Measurements from ENCODE around the gene PHRF1. TPM values are rescaled to one million over a fixed set of nuclear protein-coding genes. Genes with fewer than 3 reads are reported as not detected.

Gene PHRF1
- total and polyA plus RNA-seq, 2 donors (not counting 3 experiments of a cell fraction or from before 2014, with no cell fraction given): 14.2 to 39.4 TPM

GRCh38 chr11:555227-555779 is 21.0 kb upstream of the PHRF1 start:
- no peaks in the 10 kb centered on the region for H3K36me3 ChIP-seq (ENCODE audit: control insufficient read depth in 2 of 2, extremely low read depth in 1 of 2, insufficient read depth in 2 of 2, low read length in 2 of 2)
- no peak overlapping the region for H2AFZ ChIP-seq (ENCODE audit: low read depth, low read length)
- dilution Hi-C loops (cut with MboI; ENCODE audit: extremely low pct_ligation_motif_present, low sequenced_read_pairs): no loop called here
- H4K20me1 ChIP-seq (replicated peaks; ENCODE audit: control insufficient read depth, extremely low read depth, insufficient read depth, low read length): no peaks in the 10 kb centered on the region
- ChIA-PET CTCF (interaction anchor here (0.9 to 2.2 kb wide), 9 partner anchors 10 to 171 kb away, joined by 3 to 26 read pairs (median 6); partner anchors contain the start of gene HRAS), POLR2A (interaction anchor here (0.6 to 1.2 kb wide), 2 partner anchors 16 to 264 kb away, joined by 3 read pairs; partner anchors contain the start of gene PNPLA2)
- no peak overlapping the region for H3K4me2 ChIP-seq (ENCODE audit: insufficient read depth, low read length)
- H3K9ac ChIP-seq (replicated peaks; ENCODE audit: extremely low read depth, insufficient read depth, low read length): no peak overlapping the region
- H3K27me3 ChIP-seq (ENCODE audit: control insufficient read depth in 2 of 2, insufficient read depth in 2 of 2, low read length in 2 of 2): peaks cover 13 to 21% of the 10 kb centered on the region in 2 experiments
- H3K4me1 ChIP-seq (ENCODE audit: control insufficient read depth, extremely low read depth, insufficient read depth, low read length): peaks cover 4% of the 10 kb centered on the region
- no peak overlapping the region for H3K4me3 ChIP-seq (replicated peaks in 1 of 3; ENCODE audit: insufficient read depth in 1 of 3, low read depth in 1 of 3, low read length in 3 of 3)
- DNase-seq (ENCODE audit: low read depth, low spot score) (no peak), FAIRE-seq (no peak)
- no peaks in the 10 kb centered on the region for H3K79me2 ChIP-seq (ENCODE audit: control insufficient read depth, insufficient read depth, low read length)
- H3K9me1 ChIP-seq (replicated peaks; ENCODE audit: control insufficient read depth, extremely low read depth, insufficient read depth, low read length): no peaks in the 10 kb centered on the region
- no peaks in the 10 kb centered on the region for H3K9me3 ChIP-seq (replicated peaks; ENCODE audit: control insufficient read depth, insufficient read depth, low read length)
- intact Hi-C loops (cut with micrococcal nuclease): loop anchor here (5.0 kb wide), 1 partner anchor 172 kb away; no protein-coding TSS in a partner anchor
- no peak overlapping the region for H3K27ac ChIP-seq (ENCODE audit: insufficient read depth, low read depth, low read length)
- TF ChIP-seq GATA2 (IDR thresholded peaks at IDR 0.05; ENCODE audit: insufficient read depth, insufficient read length, low read depth, low read length) (no peak), JUN (IDR thresholded peaks at IDR 0.05; ENCODE audit: borderline replicate concordance, insufficient read depth, insufficient read length, low read depth) (no peak), EZH2 (IDR thresholded peaks at IDR 0.05; ENCODE audit: borderline replicate concordance, low read depth, low read length, severe bottlenecking) (no peak), POLR2AphosphoS5 (IDR thresholded peaks at IDR 0.05; ENCODE audit: insufficient read depth, low read depth, low read length) (no peak), FOS (IDR thresholded peaks at IDR 0.05; ENCODE audit: borderline replicate concordance, insufficient read depth, low read length) (no peak), CTCF (IDR thresholded peaks at IDR 0.05; ENCODE audit: extremely low read depth in 1 of 2, insufficient read depth in 1 of 2, low read depth in 1 of 2, low read length in 2 of 2) (no peak), MAX (IDR thresholded peaks at IDR 0.05; ENCODE audit: insufficient read depth, insufficient read length) (no peak), MYC (IDR thresholded peaks at IDR 0.05; ENCODE audit: low read depth, low read length) (no peak), POLR2A (IDR thresholded peaks at IDR 0.05; ENCODE audit: low read depth, low read length) (no peak)
- BruUV-seq (replicated peaks): no TSS peak
